H1 (cell line): ENCODE data around the gene UBE2F. TPM values are rescaled to one million over a fixed set of nuclear protein-coding genes. Genes with fewer than 3 reads are reported as not detected.

Source experiments
- CTCF ChIA-PET: fragments of 300-600 bp; sonication (Branson Sonifier 250); formaldehyde crosslinking; loops from one replicate; lab custom pipeline; 2021; ENCODE audit not compliant: partially characterized antibody; lab: Charles Lee
- POLR2A ChIA-PET: fragments of 300-600 bp; sonication (Branson Sonifier 250); formaldehyde crosslinking; loops from one replicate; lab custom pipeline; 2021; ENCODE audit warnings: inconsistent platforms; ENCODE audit not compliant: partially characterized antibody; lab: Charles Lee
- DNase-seq, 2 experiments: peaks; one replicate each; pipeline versions ENCODE4 v3.0.0 to v3.0.0-alpha.2; 2010 to 2022; ENCODE audit warnings: low spot score in 2 of 2, low read depth in 1 of 2, mixed read lengths in 1 of 2
- FAIRE-seq: peaks from 2 replicates; lab custom pipeline; 2011; peaks lifted over from hg19 to GRCh38; lab: Jason Lieb, UNC
- H2AFZ ChIP-seq: 2 replicates; pipeline ENCODE4 v1.8.1; 2012; ENCODE audit warnings: low read length, inconsistent platforms
- H2AK5ac ChIP-seq: 2 replicates; pipeline ENCODE4 v1.6.1; 2013; ENCODE audit warnings: low read depth, low read length
- H2BK120ac ChIP-seq: replicated peaks from 2 replicates; pipeline ENCODE3; 2013; ENCODE audit warnings: low read depth, low read length, inconsistent platforms
- H2BK12ac ChIP-seq: 2 replicates; pipeline ENCODE4 v1.6.1; 2013; ENCODE audit warnings: low read depth, low read length
- H2BK15ac ChIP-seq: 2 replicates; pipeline ENCODE4 v1.6.1; 2013; ENCODE audit warnings: low read length
- H2BK20ac ChIP-seq: 2 replicates; pipeline ENCODE4 v1.6.1; 2013; ENCODE audit warnings: low read length
- H2BK5ac ChIP-seq: 2 replicates; pipeline ENCODE4 v1.6.1; 2013; ENCODE audit warnings: low read depth, low read length
- H3K14ac ChIP-seq: 2 replicates; pipeline ENCODE4 v1.6.1; 2013; ENCODE audit warnings: inconsistent platforms; ENCODE audit not compliant: insufficient read length
- H3K18ac ChIP-seq: 2 replicates; pipeline ENCODE4 v1.6.1; 2013; ENCODE audit warnings: low read length; ENCODE audit errors: extremely low read depth
- H3K23ac ChIP-seq: 2 replicates; pipeline ENCODE4 v1.6.1; 2013; ENCODE audit warnings: inconsistent platforms; ENCODE audit not compliant: insufficient read length
- H3K23me2 ChIP-seq: 2 replicates; pipeline ENCODE4 v1.6.1; 2013; ENCODE audit warnings: low read depth, low read length
- H3K27ac ChIP-seq: 2 replicates; pipeline ENCODE4 v1.6.1; 2011; ENCODE audit warnings: low read depth, low read length, inconsistent platforms
- H3K27me3 ChIP-seq, 4 experiments: replicated peaks in 1 of 4; 1 replicate in 1 of 4; 2 replicates in 3 of 4; pipeline versions ENCODE4 v1.6.1 to v1.8.1; 2011 to 2013; ENCODE audit warnings: low read length in 3 of 4, mild to moderate bottlenecking in 3 of 4, inconsistent platforms in 2 of 4, mixed read lengths in 2 of 4, moderate library complexity in 1 of 4; ENCODE audit not compliant: control insufficient read depth in 3 of 4, insufficient read depth in 3 of 4; ENCODE audit errors: extremely low read depth in 1 of 4
- H3K36me3 ChIP-seq, 4 experiments: 2 replicates each; pipeline versions ENCODE4 v1.6.1 to v1.8.1; 2011 to 2013; ENCODE audit warnings: mild to moderate bottlenecking in 4 of 4, low read length in 3 of 4, moderate library complexity in 2 of 4, control low read depth in 1 of 4, inconsistent platforms in 1 of 4; ENCODE audit not compliant: insufficient read depth in 4 of 4, control insufficient read depth in 2 of 4
- H3K4ac ChIP-seq: replicated peaks from 2 replicates; pipeline ENCODE3; 2013; ENCODE audit warnings: low read length, low read depth, mixed read lengths, inconsistent platforms; ENCODE audit not compliant: insufficient read length
- H3K4me1 ChIP-seq, 4 experiments: replicated peaks in 1 of 4; 1 replicate in 1 of 4; 2 replicates in 3 of 4; pipeline versions ENCODE4 v1.6.1 to v1.8.1; 2011 to 2013; ENCODE audit warnings: low read length in 3 of 4, inconsistent platforms in 2 of 4, mixed read lengths in 1 of 4; ENCODE audit not compliant: insufficient read depth in 4 of 4, control insufficient read depth in 3 of 4
- H3K4me2 ChIP-seq, 2 experiments: 2 replicates each; pipeline versions ENCODE4 v1.6.1 to v1.8.1; 2011 to 2013; ENCODE audit warnings: low read depth in 2 of 2, low read length in 2 of 2, control low read depth in 1 of 2, inconsistent platforms in 1 of 2, mild to moderate bottlenecking in 1 of 2; ENCODE audit not compliant: insufficient read depth in 1 of 2
- H3K4me3 ChIP-seq, 4 experiments: fragments of 200-600, 300-600 bp in 1 of 4; sonication (generic), shearing (Covaris generic), sonication (Bioruptor Twin) in 1 of 4; 2 replicates each; pipeline versions ENCODE4 v1.5.1 to v1.8.1; 2011 to 2016; ENCODE audit warnings: low read length in 4 of 4, low read depth in 3 of 4, control low read depth in 2 of 4, inconsistent platforms in 2 of 4, mild to moderate bottlenecking in 2 of 4, mixed read lengths in 1 of 4, moderate library complexity in 1 of 4; ENCODE audit not compliant: insufficient read depth in 2 of 4; ENCODE audit errors: extremely low read depth in 1 of 4
- H3K56ac ChIP-seq: replicated peaks from 2 replicates; pipeline ENCODE3; 2013; ENCODE audit warnings: low read depth, mild to moderate bottlenecking, mixed read lengths, low read length, inconsistent platforms; ENCODE audit not compliant: insufficient read length
- H3K79me1 ChIP-seq: 2 replicates; pipeline ENCODE4 v1.6.1; 2013; ENCODE audit warnings: low read depth, low read length, control low read depth
- H3K79me2 ChIP-seq, 2 experiments: 2 replicates each; pipeline versions ENCODE4 v1.6.1 to v1.8.1; 2012 to 2013; ENCODE audit warnings: low read length in 2 of 2, mild to moderate bottlenecking in 2 of 2, inconsistent platforms in 1 of 2; ENCODE audit not compliant: insufficient read depth in 2 of 2, control insufficient read depth in 1 of 2
- H3K9ac ChIP-seq, 4 experiments: replicated peaks in 1 of 4; 1 replicate in 1 of 4; 2 replicates in 3 of 4; pipeline versions ENCODE4 v1.6.1 to v1.8.1; 2011 to 2013; ENCODE audit warnings: low read depth in 3 of 4, low read length in 3 of 4, control low read depth in 2 of 4, mild to moderate bottlenecking in 2 of 4, moderate library complexity in 2 of 4, inconsistent platforms in 1 of 4; ENCODE audit errors: extremely low read depth in 1 of 4
- H3K9me3 ChIP-seq, 2 experiments: 2 replicates each; pipeline versions ENCODE4 v1.6.1 to v1.8.1; 2012 to 2013; ENCODE audit warnings: mild to moderate bottlenecking in 2 of 2, moderate library complexity in 2 of 2, control low read depth in 1 of 2, inconsistent platforms in 1 of 2, low read depth in 1 of 2, low read length in 1 of 2, mixed read lengths in 1 of 2; ENCODE audit not compliant: insufficient read depth in 2 of 2
- H4K20me1 ChIP-seq, 2 experiments: replicated peaks in 1 of 2; 2 replicates each; pipeline versions ENCODE3 to v1.8.1; 2011 to 2013; ENCODE audit warnings: inconsistent platforms in 2 of 2, low read length in 2 of 2, mild to moderate bottlenecking in 1 of 2; ENCODE audit not compliant: insufficient read depth in 2 of 2, control insufficient read depth in 1 of 2
- H4K5ac ChIP-seq: 2 replicates; pipeline ENCODE4 v1.6.1; 2013; ENCODE audit warnings: low read length, low read depth, mixed read lengths, inconsistent platforms; ENCODE audit not compliant: insufficient read length
- H4K8ac ChIP-seq: 2 replicates; pipeline ENCODE4 v1.8.0; 2013; ENCODE audit warnings: mild to moderate bottlenecking, moderate library complexity, low read length, inconsistent platforms; ENCODE audit not compliant: insufficient read depth; ENCODE audit errors: extremely low read depth
- H4K91ac ChIP-seq: replicated peaks from 2 replicates; pipeline ENCODE3; 2013; ENCODE audit warnings: low read length, mixed read lengths, inconsistent platforms; ENCODE audit not compliant: insufficient read length
- CBX8 ChIP-seq: fragments of 300-800, 300-1000 bp; sonication (generic); IDR thresholded peaks from 2 replicates; pipeline ENCODE4 v1.7.1; 2016; ENCODE audit warnings: low read depth, low read length, borderline replicate concordance
- SP4 ChIP-seq: IDR thresholded peaks from 2 replicates; pipeline ENCODE4 v1.6.1; 2012; ENCODE audit warnings: low read length, inconsistent platforms
- SRF ChIP-seq: IDR thresholded peaks from 2 replicates; pipeline ENCODE4 v1.6.1; 2011; ENCODE audit warnings: mild to moderate bottlenecking, low read depth, low read length, moderate library complexity
- TAF1 ChIP-seq: IDR thresholded peaks from 2 replicates; pipeline ENCODE4 v1.6.1; 2011; ENCODE audit warnings: mild to moderate bottlenecking, low read depth, low read length
- WGBS, 2 experiments: shearing (Covaris generic) in 1 of 2; methylation state at CpG; one replicate each; pipeline versions ENCODE4 v1.1.6 to v1.1.7; 2013 to 2015; ENCODE audit warnings: low lambda C conversion rate in 2 of 2, mixed read lengths in 2 of 2, inconsistent platforms in 1 of 2, low coverage in 1 of 2, missing lambda C conversion rate in 1 of 2; ENCODE audit not compliant: insufficient replicate concordance in 2 of 2, insufficient coverage in 1 of 2, insufficient read length in 1 of 2; ENCODE audit errors: extremely low coverage in 1 of 2, missing lambda C conversion rate in 1 of 2; 5-methylcytosine and 5-hydroxymethylcytosine counted together
- polyA plus RNA-seq, 7 experiments: library from polyadenylated mRNA; depleted of rRNA in 3 of 7; stranded (reverse) in 5 of 7; unstranded in 2 of 7; fragments of >200 nt in 5 of 7; fragments of 200-250 nt in 2 of 7; gene quantifications; 1 replicate in 5 of 7; 2 replicates in 1 of 7; 4 replicates in 1 of 7; pipeline versions ENCODE4 v1.2.1 to v1.2.3, GENCODE V29; 2011 to 2013; ENCODE audit warnings: missing spikeins in 2 of 7, mixed read lengths in 2 of 7
- total RNA-seq: library from RNA; stranded (reverse); fragmentation: NEBNext Ultra II Directional; extraction: Animal tissue kit (Norgen Biotek cat#: 25700); gene quantifications from 2 replicates; pipeline ENCODE4 v1.2.1, GENCODE V29; 2021
- TF ChIP-seq, protein P1 (sequence below): IDR thresholded peaks from 2 replicates; pipeline ENCODE4 v1.6.1; 2011; ENCODE audit warnings: low read depth, mild to moderate bottlenecking, low read length; ENCODE audit not compliant: insufficient read depth

Gene UBE2F
- total and polyA plus RNA-seq, 2 of the 8 experiments (the other 6 are each of a cell fraction or from before 2014, with no cell fraction given) = 43.3 to 59.8 TPM

DNA sequence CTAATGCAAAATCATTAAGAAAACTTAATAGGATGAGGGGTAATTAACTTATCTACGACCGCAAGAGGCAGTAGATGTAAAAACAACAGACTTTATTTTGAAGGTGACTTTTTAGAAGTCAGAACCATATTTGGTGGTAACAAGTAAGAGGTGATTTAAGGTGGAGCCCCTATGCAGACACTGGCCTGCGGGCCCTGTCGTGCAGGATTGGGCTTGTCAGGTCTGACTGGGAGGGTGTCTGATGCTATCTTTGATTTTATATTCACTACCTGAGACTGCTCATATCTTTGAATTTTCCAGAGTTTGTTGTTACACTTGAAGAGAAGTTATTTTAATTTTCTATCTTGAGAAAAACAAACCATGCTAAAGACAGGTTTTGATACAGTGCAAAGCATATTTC lies 64.9 kb downstream of the UBE2F start:
- Histone ChIP-seq H4K91ac (no peak overlapping the region), H3K4me1 (peaks cover 0 to 12% (median 6%) of the 10 kb centered on the region in 4 experiments; a peak in 6 of 7 replicates), H3K9ac (no peak overlapping the region), H3K4me3 (no peak overlapping the region), H3K79me1 (no peaks in the 10 kb centered on the region; the same call in 1 of the 2 replicates), H2AK5ac (no peak overlapping the region), H4K20me1 (peaks cover 0 to 3% of the 10 kb centered on the region in 2 experiments), H3K56ac (no peak overlapping the region), H2BK5ac (no peak overlapping the region), H3K4me2 (no peak overlapping the region), H3K79me2 (no peaks in the 10 kb centered on the region), H2BK20ac (no peak overlapping the region), H3K27me3 (no peaks in the 10 kb centered on the region), H2BK12ac (no peak overlapping the region), H3K27ac (no peak overlapping the region), H3K23me2 (no peaks in the 10 kb centered on the region), H2BK15ac (no peak overlapping the region), H3K18ac (no peak overlapping the region), H2BK120ac (no peak overlapping the region), H4K5ac (no peak overlapping the region), H3K14ac (no peak overlapping the region), H3K9me3 (no peaks in the 10 kb centered on the region), H3K36me3 (peaks cover 3 to 7% (median 4%) of the 10 kb centered on the region in 4 experiments; a peak in 4 of 8 replicates), H4K8ac (no peak overlapping the region), H2AFZ (no peak overlapping the region), H3K4ac (no peak overlapping the region), H3K23ac (no peak overlapping the region)
- ChIA-PET CTCF (no interaction called here), POLR2A (no interaction called here)
- 99% methylated on average over 4 of the region's 4 CpGs; no CpG with 5 or more reads in 1 of the 2 experiments for WGBS, 2 experiments
- TF ChIP-seq SP4 (no peak), TAF1 (no peak), CBX8 (no peak), SRF (no peak)
- TF ChIP-seq, protein P1, sequence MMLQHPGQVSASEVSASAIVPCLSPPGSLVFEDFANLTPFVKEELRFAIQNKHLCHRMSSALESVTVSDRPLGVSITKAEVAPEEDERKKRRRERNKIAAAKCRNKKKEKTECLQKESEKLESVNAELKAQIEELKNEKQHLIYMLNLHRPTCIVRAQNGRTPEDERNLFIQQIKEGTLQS = no peak
- DNase-seq (no peak), FAIRE-seq (no peak)
